ENCODE results near the gene CNOT3.

CNOT3 gene

GRCh38 chr19:54141356-54141755 lies 3.8 kb downstream of the CNOT3 start:
- Histone ChIP-seq H4K20me1 (peaks cover 66 to 83% (median 78%) of the 10 kb centered on the region in 11 experiments), H3K27ac (peak overlapping the region in 2 of 11 experiments; percentile 19 to 97; a peak in 2 of 22 replicates)

GRCh38 chr19:54142166-54142780 lies 4.7 kb downstream of the CNOT3 start:
- no peaks in the 10 kb centered on the region for H3K27me3 ChIP-seq
- peaks cover 68 to 86% (median 84%) of the 10 kb centered on the region in 11 experiments for H3K36me3 ChIP-seq
- H3K4me2 ChIP-seq, result no peak overlapping the region
- no peak for TF ChIP-seq Cebpa-rat (IDR thresholded peaks at IDR 0.05)
- H4K20me1 ChIP-seq, result peaks cover 67 to 92% (median 87%) of the 10 kb centered on the region in 11 experiments
- no peaks in the 10 kb centered on the region for H3K9me3 ChIP-seq (replicated peaks in 1 of 11)
- peaks cover 27 to 38% (median 32%) of the 10 kb centered on the region in 10 experiments for H3K4me1 ChIP-seq
- no peak overlapping the region for H3K4me3 ChIP-seq
- no peak overlapping the region for H3K27ac ChIP-seq
- H3K9ac ChIP-seq, result peak overlapping the region in 5 of 11 experiments; percentile 11 to 100 (median 44); a peak in 4 of 22 replicates

More at GRCh38 chr19:54141356-54141755, 3.8 kb downstream of the CNOT3 start:
- no peak overlapping the region for H3K4me3 ChIP-seq
- peaks cover 30 to 42% (median 36%) of the 10 kb centered on the region in 10 experiments for H3K4me1 ChIP-seq
- no peak for TF ChIP-seq Cebpa-rat (IDR thresholded peaks at IDR 0.05)
- H3K9ac ChIP-seq, result peak overlapping the region in 9 of 11 experiments; percentile 11 to 100 (median 44); a peak in 11 of 22 replicates
- H3K27me3 ChIP-seq, result no peaks in the 10 kb centered on the region
- H3K9me3 ChIP-seq (replicated peaks in 1 of 11), result no peaks in the 10 kb centered on the region
- H3K36me3 ChIP-seq, result peaks cover 59 to 77% (median 75%) of the 10 kb centered on the region in 11 experiments
- peak overlapping the region in 3 of 11 experiments; percentile 97 to 100 (median 98); a peak in 6 of 22 replicates for H3K4me2 ChIP-seq

GRCh38 chr19:54145541-54146158 lies 8.1 kb downstream of the CNOT3 start:
- no peak overlapping the region; a peak in 1 of 20 replicates for H3K4me3 ChIP-seq
- H3K4me1 ChIP-seq, result peaks cover 4 to 16% (median 10%) of the 10 kb centered on the region in 10 experiments; a peak in 17 of 20 replicates
- H3K27ac ChIP-seq, result no peak overlapping the region
- no peak for TF ChIP-seq Cebpa-rat (IDR thresholded peaks at IDR 0.05)
- H4K20me1 ChIP-seq, result peaks cover 45 to 100% (median 86%) of the 10 kb centered on the region in 11 experiments
- no peak overlapping the region for H3K9ac ChIP-seq
- no peaks in the 10 kb centered on the region for H3K9me3 ChIP-seq (replicated peaks in 1 of 11)
- H3K4me2 ChIP-seq, result no peak overlapping the region
- H3K27me3 ChIP-seq, result no peaks in the 10 kb centered on the region
- peaks cover 98 to 100% (median 100%) of the 10 kb centered on the region in 11 experiments for H3K36me3 ChIP-seq

DNA sequence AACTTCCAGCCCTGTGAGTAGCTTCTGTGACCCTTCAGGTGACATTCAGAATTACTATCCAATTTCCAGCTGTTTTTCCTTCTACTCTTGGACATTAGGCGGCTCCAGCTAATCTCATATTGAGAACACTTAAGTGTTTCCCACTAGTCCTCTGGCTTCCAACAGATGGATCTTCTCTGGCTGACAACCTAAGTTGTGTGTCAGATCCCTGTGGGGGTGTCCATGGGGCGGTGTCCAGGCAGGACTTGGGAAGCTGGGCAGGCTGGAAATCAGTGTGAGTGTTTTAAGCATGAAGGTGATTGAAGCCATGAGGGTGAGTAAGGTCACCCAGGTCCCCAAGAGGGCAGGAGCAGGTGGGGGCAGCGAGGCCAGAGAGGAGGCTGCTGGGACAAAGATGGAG lies 10.1 kb downstream of the CNOT3 start:
- Histone ChIP-seq H3K36me3 (peaks cover 98 to 100% (median 100%) of the 10 kb centered on the region in 11 experiments), H3K9me3 (replicated peaks in 1 of 11) (no peaks in the 10 kb centered on the region), H3K4me1 (0 out of 20 replicates have a peak, but pooled peaks cover 0 to 5% (median 0%) of the 10 kb centered on the region in 10 experiments), H3K27me3 (no peaks in the 10 kb centered on the region), H3K4me2 (no peak overlapping the region), H3K4me3 (no peak overlapping the region), H4K20me1 (peaks cover 38 to 100% (median 85%) of the 10 kb centered on the region in 11 experiments), H3K9ac (no peak overlapping the region; a peak in 1 of 22 replicates), H3K27ac (no peak overlapping the region)
- TF ChIP-seq Cebpa-rat (IDR thresholded peaks at IDR 0.05), result no peak

DNA sequence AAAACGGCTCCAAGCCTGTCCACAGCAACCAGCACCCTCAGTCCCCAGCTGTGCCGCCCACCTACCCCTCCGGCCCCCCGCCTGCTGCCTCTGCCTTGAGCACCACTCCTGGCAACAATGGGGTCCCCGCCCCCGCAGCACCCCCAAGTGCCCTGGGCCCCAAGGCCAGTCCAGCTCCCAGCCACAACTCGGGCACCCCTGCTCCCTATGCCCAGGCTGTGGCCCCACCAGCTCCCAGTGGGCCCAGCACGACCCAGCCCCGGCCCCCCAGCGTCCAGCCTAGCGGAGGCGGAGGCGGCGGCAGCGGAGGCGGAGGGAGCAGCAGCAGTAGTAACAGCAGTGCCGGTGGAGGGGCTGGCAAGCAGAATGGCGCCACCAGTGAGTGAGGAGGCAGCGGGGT lies 10.6 kb downstream of the CNOT3 start:
- TF ChIP-seq Cebpa-rat (IDR thresholded peaks at IDR 0.05), result no peak
- 0 out of 20 replicates have a peak, but pooled peaks cover 0 to 5% (median 0%) of the 10 kb centered on the region in 10 experiments for H3K4me1 ChIP-seq
- no peak overlapping the region for H3K27ac ChIP-seq
- H3K27me3 ChIP-seq, result no peaks in the 10 kb centered on the region
- H3K36me3 ChIP-seq, result peaks cover 98 to 100% (median 100%) of the 10 kb centered on the region in 11 experiments
- no peaks in the 10 kb centered on the region for H3K9me3 ChIP-seq (replicated peaks in 1 of 11)
- no peak overlapping the region; a peak in 1 of 22 replicates for H3K9ac ChIP-seq
- H3K4me3 ChIP-seq, result no peak overlapping the region
- peaks cover 33 to 100% (median 86%) of the 10 kb centered on the region in 11 experiments for H4K20me1 ChIP-seq
- H3K4me2 ChIP-seq, result no peak overlapping the region

GRCh38 chr19:54149021-54149812 lies 11.7 kb downstream of the CNOT3 start:
- peaks cover 98 to 100% (median 100%) of the 10 kb centered on the region in 11 experiments for H3K36me3 ChIP-seq
- H3K9me3 ChIP-seq (replicated peaks in 1 of 11), result no peaks in the 10 kb centered on the region

DNA sequence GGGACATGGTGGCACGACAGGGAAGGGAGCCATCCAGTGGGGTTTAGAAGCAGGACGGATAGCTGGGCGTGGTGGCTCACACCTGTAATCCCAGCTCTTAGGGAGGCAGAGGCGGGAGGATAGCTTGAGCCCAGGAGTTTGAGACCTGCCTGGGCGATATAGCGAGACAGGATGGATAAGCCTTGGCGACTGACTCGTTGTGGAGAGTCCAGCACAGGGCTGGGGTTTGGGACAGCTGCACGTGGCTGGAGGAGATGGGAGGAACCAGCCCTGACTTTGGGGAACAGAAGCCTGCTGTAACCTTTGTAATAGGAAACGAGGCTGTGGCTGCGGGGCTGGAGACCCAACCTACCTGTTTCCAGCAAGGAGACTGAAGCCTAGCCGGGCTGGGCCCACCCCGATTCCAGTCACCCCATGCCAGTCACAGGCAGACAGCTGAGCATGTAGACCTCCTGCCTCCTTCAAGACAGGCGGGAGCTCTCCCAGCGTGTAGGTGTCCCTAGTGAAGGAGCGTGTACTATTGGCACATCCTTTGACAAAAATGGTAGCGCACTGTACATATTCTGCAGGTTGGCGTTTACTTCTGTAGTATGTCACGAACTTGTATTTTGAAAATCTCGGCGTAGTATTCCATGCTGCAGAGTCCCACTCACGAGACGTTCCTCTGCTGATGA lies 13.9 kb downstream of the CNOT3 start:
- H3K27ac ChIP-seq, result no peak overlapping the region
- H4K20me1 ChIP-seq, result peaks cover 27 to 100% (median 89%) of the 10 kb centered on the region in 11 experiments; a peak in 21 of 22 replicates
- no peak overlapping the region for H3K4me2 ChIP-seq
- H3K9me3 ChIP-seq (replicated peaks in 1 of 11), result no peaks in the 10 kb centered on the region
- H3K9ac ChIP-seq, result peak overlapping the region in 2 of 11 experiments; percentile 7 to 9; a peak in 1 of 22 replicates
- TF ChIP-seq Cebpa-rat (IDR thresholded peaks at IDR 0.05), result no peak
- no peaks in the 10 kb centered on the region for H3K27me3 ChIP-seq
- H3K4me1 ChIP-seq, result peaks cover 0 to 13% (median 0%) of the 10 kb centered on the region in 10 experiments; a peak in 2 of 20 replicates
- H3K4me3 ChIP-seq, result no peak overlapping the region
- H3K36me3 ChIP-seq, result peaks cover 98 to 100% (median 100%) of the 10 kb centered on the region in 11 experiments

More at GRCh38 chr19:54149021-54149812, 11.7 kb downstream of the CNOT3 start:
- H4K20me1 ChIP-seq, result peaks cover 34 to 100% (median 88%) of the 10 kb centered on the region in 11 experiments
- H3K27me3 ChIP-seq, result no peaks in the 10 kb centered on the region
- peaks cover 0 to 7% (median 0%) of the 10 kb centered on the region in 10 experiments; a peak in 1 of 20 replicates for H3K4me1 ChIP-seq
- H3K4me2 ChIP-seq, result no peak overlapping the region
- TF ChIP-seq Cebpa-rat (IDR thresholded peaks at IDR 0.05), result no peak
- H3K9ac ChIP-seq, result no peak overlapping the region
- H3K4me3 ChIP-seq, result no peak overlapping the region
- no peak overlapping the region for H3K27ac ChIP-seq

- Histone ChIP-seq H3K4me1 (peaks cover 0 to 18% (median 3%) of the 10 kb centered on the region in 10 experiments; a peak in 4 of 20 replicates), H3K27ac (no peak overlapping the region), H3K4me3 (no peak overlapping the region), H3K27me3 (no peaks in the 10 kb centered on the region), H3K9me3 (replicated peaks in 1 of 11) (no peaks in the 10 kb centered on the region), H4K20me1 (peaks cover 19 to 100% (median 89%) of the 10 kb centered on the region in 11 experiments; a peak in 21 of 22 replicates), H3K36me3 (peaks cover 98 to 100% (median 100%) of the 10 kb centered on the region in 11 experiments), H3K4me2 (no peak overlapping the region), H3K9ac (no peak overlapping the region)
- TF ChIP-seq Cebpa-rat (IDR thresholded peaks at IDR 0.05), result no peak
Measured at GRCh38 chr19:54152267-54152666, 14.7 kb downstream of the CNOT3 start.
